ENCODE data around the gene TMEM129.
"Not testable (repeated sequence)": the region's sequence is repeated elsewhere in the genome, so short reads cannot be mapped to it uniquely, and the experiment has no call there.

TMEM129 gene

GRCh38 chr4:1717129-1718094, 3.7 kb downstream of the TMEM129 start:
- DNase-seq = no peak

- DNase-seq = no peak
Observed at GRCh38 chr4:1716065-1716945, 4.8 kb downstream of the TMEM129 start.

GRCh38 chr4:1715002-1715758, 5.9 kb downstream of the TMEM129 start:
- DNase-seq = no peak

- no peak for DNase-seq
Observed at GRCh38 chr4:1714303-1715001, 6.7 kb downstream of the TMEM129 start.

- DNase-seq = no peak
Observed at GRCh38 chr4:1713003-1713851, 7.9 kb downstream of the TMEM129 start.

GRCh38 chr4:1712216-1713002, 8.7 kb downstream of the TMEM129 start, which contains the start of gene SLBP:
TSS of gene SLBP (minus strand) at chr4:1712319. CDS start at chr4:1712188, 131 bp downstream.
- peak; percentile 98 for DNase-seq

GRCh38 chr4:1711571-1712215, 9.4 kb downstream of the TMEM129 start:
- no peak for DNase-seq

- DNase-seq = no peak
Observed at GRCh38 chr4:1711055-1711570, 10.0 kb downstream of the TMEM129 start.

GRCh38 chr4:1708581-1708980, 12.5 kb downstream of the TMEM129 start:
- DNase-seq = no peak

GRCh38 chr4:1706358-1706757, 14.8 kb downstream of the TMEM129 start:
- DNase-seq = no peak

- DNase-seq = no peak
Observed at GRCh38 chr4:1705732-1706131, 15.4 kb downstream of the TMEM129 start.

GRCh38 chr4:1703867-1704266, 17.3 kb downstream of the TMEM129 start:
- no peak for DNase-seq

- DNase-seq = not testable (repeated sequence)
Observed at GRCh38 chr4:1701671-1702070, 19.5 kb downstream of the TMEM129 start.

GRCh38 chr4:1695913-1696312, 25.2 kb downstream of the TMEM129 start:
- no peak for DNase-seq

- peak; percentile 74 for DNase-seq
Observed at GRCh38 chr4:1693131-1693896, 27.8 kb downstream of the TMEM129 start.

GRCh38 chr4:1691737-1692373, 29.3 kb downstream of the TMEM129 start:
- no peak for DNase-seq

GRCh38 chr4:1690698-1691097, 30.4 kb downstream of the TMEM129 start:
- DNase-seq = no peak

GRCh38 chr4:1686440-1687036, 34.6 kb downstream of the TMEM129 start:
- no peak for DNase-seq
